ENCODE measurements around the gene RHPN2.
"Not testable (repeated sequence)": the region's sequence is repeated elsewhere in the genome, so short reads cannot be mapped to it uniquely, and the experiment has no call there.

The RHPN2 gene

DNA sequence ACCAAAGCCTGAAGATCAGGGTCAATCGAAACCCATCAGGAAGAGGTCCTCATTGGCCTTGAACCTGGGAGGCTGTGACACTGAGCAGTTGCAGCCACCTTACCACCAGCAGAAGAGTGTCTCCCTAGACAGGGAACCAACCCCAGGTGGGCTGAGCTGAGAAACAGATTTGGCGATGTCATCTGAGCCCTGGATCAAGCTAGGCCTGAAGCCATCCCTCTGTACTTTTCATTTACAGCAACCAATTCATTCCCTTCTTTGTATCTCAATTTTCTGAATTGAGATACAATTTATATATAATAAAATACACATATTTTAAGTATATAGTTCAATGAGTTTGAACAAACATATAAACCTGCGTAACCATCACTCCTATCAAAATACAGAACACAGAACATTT lies 14.6 kb downstream of the RHPN2 start:
- H3K4me1 ChIP-seq (ENCODE audit: control insufficient read depth, insufficient read depth, low read length) = peaks cover under 1% of the 10 kb centered on the region
- WGBS, 2 experiments = 91 to 96% methylated on average over 2 of the region's 3 CpGs
- no peak overlapping the region for H3K4me3 ChIP-seq (ENCODE audit: insufficient read depth, low read depth, low read length)
- no peaks in the 10 kb centered on the region for H3K36me3 ChIP-seq (ENCODE audit: control insufficient read depth, insufficient read depth, low read length)
- H3K27ac ChIP-seq (ENCODE audit: insufficient read depth, low read depth, low read length, poor library complexity, severe bottlenecking) = no peak overlapping the region
- no peaks in the 10 kb centered on the region for H3K27me3 ChIP-seq (ENCODE audit: control insufficient read depth, insufficient read depth, low read length, poor library complexity, severe bottlenecking)
- H3K9me3 ChIP-seq (ENCODE audit: control insufficient read depth, low read length) = no peaks in the 10 kb centered on the region

DNA sequence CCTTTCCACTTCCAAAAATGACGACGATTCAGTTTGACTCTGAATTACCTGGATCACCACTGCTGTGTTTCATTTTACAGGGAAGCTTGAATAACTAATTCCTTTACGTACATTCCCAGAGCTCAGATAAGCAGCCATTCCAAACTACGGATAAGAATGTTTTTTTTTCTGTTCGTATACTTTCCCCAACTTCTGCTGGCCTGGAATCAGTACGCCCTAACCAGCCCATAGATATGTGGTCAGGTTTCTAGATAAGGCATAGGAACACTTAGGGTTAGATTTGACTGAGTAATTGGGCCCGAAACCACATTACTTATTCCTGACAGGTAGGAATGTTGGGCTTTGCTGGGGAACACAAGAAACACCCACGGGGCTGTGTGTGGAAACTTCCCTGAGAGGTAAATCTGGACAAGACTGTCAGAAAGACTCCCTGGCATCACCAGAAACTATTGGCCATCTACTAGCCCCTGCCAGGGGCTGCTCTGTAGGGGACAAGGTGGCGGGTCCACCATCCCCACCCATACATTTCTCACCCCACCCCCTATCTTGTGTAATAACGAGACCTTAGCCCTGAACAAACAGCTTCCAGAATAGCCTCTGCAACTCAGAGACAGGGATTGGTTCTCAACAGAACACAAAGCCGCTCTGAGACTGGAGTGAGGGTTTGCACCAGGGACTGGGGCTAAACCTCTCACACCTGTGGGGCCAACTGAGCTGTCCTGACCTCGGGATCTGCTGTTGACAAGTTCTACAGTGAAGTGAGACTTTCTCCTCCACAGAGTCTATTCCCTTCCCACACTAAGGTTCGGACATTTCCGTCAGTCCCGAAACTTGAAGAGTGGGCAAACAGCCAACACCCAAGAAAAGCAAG lies 15.6 kb downstream of the RHPN2 start:
- Histone ChIP-seq H3K36me3 (ENCODE audit: control insufficient read depth, insufficient read depth, low read length) (no peaks in the 10 kb centered on the region), H3K4me1 (ENCODE audit: control insufficient read depth, insufficient read depth, low read length) (no peaks in the 10 kb centered on the region), H3K27me3 (ENCODE audit: control insufficient read depth, insufficient read depth, low read length, poor library complexity, severe bottlenecking) (no peaks in the 10 kb centered on the region), H3K27ac (ENCODE audit: insufficient read depth, low read depth, low read length, poor library complexity, severe bottlenecking) (no peak overlapping the region), H3K9me3 (ENCODE audit: control insufficient read depth, low read length) (no peaks in the 10 kb centered on the region), H3K4me3 (ENCODE audit: insufficient read depth, low read depth, low read length) (no peak overlapping the region)
- 91 to 94% methylated on average over 15 of the region's 15 CpGs for WGBS, 2 experiments

DNA sequence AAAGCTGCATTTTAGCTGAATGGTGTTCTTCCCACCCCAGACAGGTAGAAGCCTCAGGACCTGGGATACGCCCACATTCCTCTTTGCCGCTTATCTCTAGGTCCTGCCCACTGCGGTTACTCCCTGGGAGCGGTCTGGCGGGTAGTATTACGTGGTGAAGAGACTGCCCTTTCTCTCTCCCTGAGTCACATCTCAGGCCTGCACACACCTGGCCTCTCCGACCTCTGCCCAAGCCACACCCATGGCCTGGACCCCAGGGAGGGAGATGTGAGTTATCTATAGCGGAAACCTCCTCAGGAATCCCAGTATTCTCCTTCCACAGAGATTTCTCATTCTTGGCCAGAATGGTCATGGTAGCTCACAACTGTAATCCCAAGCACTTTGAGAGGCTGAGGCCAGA lies 17.3 kb downstream of the RHPN2 start:
- H3K27ac ChIP-seq (ENCODE audit: insufficient read depth, low read depth, low read length, poor library complexity, severe bottlenecking) = no peak overlapping the region
- WGBS, 2 experiments = 83 to 84% methylated on average over 8 of the region's 8 CpGs

DNA sequence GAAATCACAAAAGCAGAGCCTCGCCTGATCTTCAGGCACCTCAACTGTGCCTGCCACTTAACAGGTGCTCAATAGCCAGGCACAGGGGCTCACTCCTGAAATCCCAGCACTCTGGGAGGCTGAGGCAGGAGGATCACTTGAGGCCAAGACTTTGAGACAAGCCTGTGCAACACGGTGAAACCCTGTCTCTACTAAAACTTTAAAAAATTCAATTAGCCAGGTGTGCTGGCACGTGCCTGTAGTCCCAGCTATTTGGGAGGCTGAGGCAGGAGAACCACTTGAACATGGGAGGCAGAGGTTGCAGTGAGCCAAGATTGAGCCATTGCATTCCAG lies 22.9 kb downstream of the RHPN2 start:
- not testable (repeated sequence) for H3K27me3 ChIP-seq (ENCODE audit: control insufficient read depth, insufficient read depth, low read length, poor library complexity, severe bottlenecking); H3K27ac ChIP-seq (ENCODE audit: insufficient read depth, low read depth, low read length, poor library complexity, severe bottlenecking); H3K9me3 ChIP-seq (ENCODE audit: control insufficient read depth, low read length); H3K4me3 ChIP-seq (ENCODE audit: insufficient read depth, low read depth, low read length); H3K36me3 ChIP-seq (ENCODE audit: control insufficient read depth, insufficient read depth, low read length); H3K4me1 ChIP-seq (ENCODE audit: control insufficient read depth, insufficient read depth, low read length)
- 91 to 93% methylated on average over 3 of the region's 3 CpGs for WGBS, 2 experiments

More for the DNA sequence above, 17.3 kb downstream of the RHPN2 start:
- Histone ChIP-seq H3K27me3 (ENCODE audit: control insufficient read depth, insufficient read depth, low read length, poor library complexity, severe bottlenecking) (no peaks in the 10 kb centered on the region), H3K4me1 (ENCODE audit: control insufficient read depth, insufficient read depth, low read length) (no peaks in the 10 kb centered on the region), H3K9me3 (ENCODE audit: control insufficient read depth, low read length) (no peaks in the 10 kb centered on the region), H3K4me3 (ENCODE audit: insufficient read depth, low read depth, low read length) (no peak overlapping the region), H3K36me3 (ENCODE audit: control insufficient read depth, insufficient read depth, low read length) (no peaks in the 10 kb centered on the region)

DNA sequence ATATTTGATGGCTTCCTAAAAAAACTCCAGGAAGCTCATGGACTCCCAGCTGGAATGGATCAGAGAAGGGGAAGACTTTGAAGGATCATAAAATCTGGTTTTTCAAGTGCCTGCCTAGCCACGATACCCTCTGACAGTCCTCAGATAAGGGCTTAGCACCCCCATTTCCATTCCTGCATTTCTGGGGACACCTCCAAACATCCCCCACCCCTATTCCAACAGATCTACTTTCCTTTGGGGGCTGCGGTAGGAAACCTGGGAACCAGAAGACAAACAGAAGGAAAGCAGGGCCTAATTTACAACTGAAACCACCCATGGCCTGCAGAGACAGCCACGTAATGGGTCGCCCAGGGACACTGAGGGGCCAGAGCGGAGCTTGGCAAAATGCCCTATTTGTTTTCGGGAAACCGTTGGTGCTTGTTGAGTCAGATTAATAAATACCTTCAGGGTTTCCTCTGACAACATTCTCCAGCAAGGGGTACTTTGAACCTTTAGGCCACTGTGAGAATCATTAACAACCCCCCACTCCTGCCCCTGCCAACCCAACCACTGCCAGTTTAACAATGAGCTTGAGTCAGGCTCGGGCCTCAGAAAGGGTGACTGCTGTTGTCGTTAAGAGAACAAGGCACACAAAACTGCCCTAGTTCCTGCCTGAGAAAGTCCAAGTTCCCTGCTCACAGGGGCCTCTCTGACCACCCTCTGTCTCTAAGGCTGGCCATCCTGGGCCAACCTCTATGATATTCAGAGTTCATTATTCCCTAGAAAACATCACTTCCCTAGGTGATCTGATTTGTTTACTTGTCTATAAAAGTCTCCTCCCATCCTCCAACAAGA lies 23.5 kb downstream of the RHPN2 start:
- Histone ChIP-seq H3K27ac (ENCODE audit: insufficient read depth, low read depth, low read length, poor library complexity, severe bottlenecking) (no peak overlapping the region), H3K36me3 (ENCODE audit: control insufficient read depth, insufficient read depth, low read length) (no peaks in the 10 kb centered on the region)
- 73% methylated on average over 9 of the region's 9 CpGs for WGBS, 2 experiments

DNA sequence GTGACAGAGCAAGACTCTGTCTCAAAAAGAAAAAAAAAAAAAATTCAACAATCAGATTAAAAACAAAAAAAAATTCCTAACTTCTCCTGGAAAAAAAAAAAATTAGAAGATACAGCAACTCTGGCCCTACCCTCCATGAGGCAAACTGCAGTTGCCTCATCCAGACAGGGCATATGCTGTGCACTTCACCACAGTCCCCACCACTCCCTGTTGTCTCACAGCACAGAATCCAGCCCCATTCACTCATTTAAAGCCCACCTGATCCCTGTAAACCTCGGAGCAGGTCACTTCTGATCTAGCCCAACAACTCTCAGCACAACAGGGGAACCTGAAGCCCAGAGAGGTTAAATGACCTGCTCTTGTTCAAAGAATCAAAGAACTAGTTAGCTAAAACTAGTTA lies 24.9 kb downstream of the RHPN2 start:
- H3K4me1 ChIP-seq (ENCODE audit: control insufficient read depth, insufficient read depth, low read length) = peaks cover 6% of the 10 kb centered on the region
- H3K36me3 ChIP-seq (ENCODE audit: control insufficient read depth, insufficient read depth, low read length) = no peaks in the 10 kb centered on the region
- no peaks in the 10 kb centered on the region for H3K27me3 ChIP-seq (ENCODE audit: control insufficient read depth, insufficient read depth, low read length, poor library complexity, severe bottlenecking)
- no peak overlapping the region for H3K27ac ChIP-seq (ENCODE audit: insufficient read depth, low read depth, low read length, poor library complexity, severe bottlenecking)
- H3K9me3 ChIP-seq (ENCODE audit: control insufficient read depth, low read length) = no peaks in the 10 kb centered on the region
- 97 to 98% methylated on average over 1 of the region's 1 CpG for WGBS, 2 experiments
- H3K4me3 ChIP-seq (ENCODE audit: insufficient read depth, low read depth, low read length) = no peak overlapping the region

More for the DNA sequence above, 23.5 kb downstream of the RHPN2 start:
- Histone ChIP-seq H3K27me3 (ENCODE audit: control insufficient read depth, insufficient read depth, low read length, poor library complexity, severe bottlenecking) (no peaks in the 10 kb centered on the region), H3K4me1 (ENCODE audit: control insufficient read depth, insufficient read depth, low read length) (peaks cover 6% of the 10 kb centered on the region), H3K9me3 (ENCODE audit: control insufficient read depth, low read length) (no peaks in the 10 kb centered on the region), H3K4me3 (ENCODE audit: insufficient read depth, low read depth, low read length) (no peak overlapping the region)

DNA sequence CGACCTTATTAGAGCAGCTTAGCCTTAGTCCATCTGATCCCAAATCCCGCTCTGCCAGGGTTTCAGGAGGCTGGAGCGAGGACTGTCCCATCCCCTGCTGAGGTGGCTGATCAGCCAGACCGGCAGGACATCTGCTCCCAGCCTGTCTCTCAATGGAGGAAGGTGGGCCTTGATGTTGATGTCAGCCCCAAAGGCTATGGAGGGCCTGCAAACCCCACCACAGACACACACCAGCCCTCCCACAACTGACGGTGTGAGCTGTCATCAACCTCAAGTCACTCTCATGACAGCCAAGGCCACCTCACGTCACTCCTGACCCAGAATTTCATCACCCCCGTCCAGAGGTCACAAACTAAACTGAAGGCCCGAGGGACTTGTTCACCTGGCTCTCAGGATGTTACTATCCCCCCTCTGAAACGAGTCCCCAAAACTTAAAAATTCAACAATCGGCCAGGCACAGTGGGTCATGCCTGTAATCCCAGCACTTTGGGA lies 25.5 kb downstream of the RHPN2 start:
- Histone ChIP-seq H3K9me3 (ENCODE audit: control insufficient read depth, low read length) (no peaks in the 10 kb centered on the region), H3K4me1 (ENCODE audit: control insufficient read depth, insufficient read depth, low read length) (peaks cover 6% of the 10 kb centered on the region), H3K36me3 (ENCODE audit: control insufficient read depth, insufficient read depth, low read length) (no peaks in the 10 kb centered on the region), H3K4me3 (ENCODE audit: insufficient read depth, low read depth, low read length) (no peak overlapping the region), H3K27ac (ENCODE audit: insufficient read depth, low read depth, low read length, poor library complexity, severe bottlenecking) (no peak overlapping the region), H3K27me3 (ENCODE audit: control insufficient read depth, insufficient read depth, low read length, poor library complexity, severe bottlenecking) (no peaks in the 10 kb centered on the region)
- 77 to 81% methylated on average over 10 of the region's 10 CpGs for WGBS, 2 experiments

DNA sequence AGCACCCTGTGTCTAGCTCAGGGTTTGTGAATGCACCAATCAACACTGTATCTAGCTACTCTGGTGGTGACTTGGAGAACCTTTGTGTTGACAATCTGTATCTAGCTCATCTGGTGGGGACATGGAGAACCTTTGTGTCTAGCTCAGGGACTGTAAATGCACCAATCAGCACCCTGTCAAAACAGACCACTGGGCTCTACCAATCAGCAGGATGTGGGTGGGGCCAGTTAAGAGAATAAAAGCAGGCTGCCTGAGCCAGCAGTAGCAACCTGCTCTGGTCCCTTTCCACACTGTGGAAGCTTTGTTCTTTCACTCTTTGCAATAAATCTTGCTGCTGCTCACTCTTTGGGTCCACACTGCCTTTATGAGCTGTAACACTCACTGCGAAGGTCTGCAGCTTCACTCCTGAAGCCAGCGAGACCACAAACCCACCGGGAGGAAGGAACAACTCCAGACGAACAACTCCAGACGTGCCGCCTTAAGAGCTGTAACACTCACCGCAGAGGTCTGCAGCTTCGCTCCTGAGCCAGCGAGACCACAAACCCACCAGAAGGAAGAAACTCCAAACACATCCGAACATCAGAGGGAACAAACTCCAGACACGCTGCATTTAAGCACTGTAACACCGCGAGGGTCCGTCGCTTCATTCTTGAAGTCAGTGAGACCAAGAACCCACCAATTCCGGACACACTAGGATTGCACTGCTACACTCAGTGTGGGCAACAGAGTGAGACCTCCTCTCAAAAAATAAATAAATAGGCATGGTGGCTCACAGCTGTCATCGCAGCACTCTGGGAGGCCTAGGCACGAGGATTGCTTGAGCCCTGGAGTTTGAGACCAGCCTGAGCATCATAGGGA lies 27.3 kb downstream of the RHPN2 start:
- not testable (repeated sequence) for H3K4me3 ChIP-seq (ENCODE audit: insufficient read depth, low read depth, low read length); H3K27me3 ChIP-seq (ENCODE audit: control insufficient read depth, insufficient read depth, low read length, poor library complexity, severe bottlenecking); H3K27ac ChIP-seq (ENCODE audit: insufficient read depth, low read depth, low read length, poor library complexity, severe bottlenecking); H3K36me3 ChIP-seq (ENCODE audit: control insufficient read depth, insufficient read depth, low read length); H3K4me1 ChIP-seq (ENCODE audit: control insufficient read depth, insufficient read depth, low read length); H3K9me3 ChIP-seq (ENCODE audit: control insufficient read depth, low read length)
- WGBS, 2 experiments = 95 to 97% methylated on average over 18 of the region's 18 CpGs

DNA sequence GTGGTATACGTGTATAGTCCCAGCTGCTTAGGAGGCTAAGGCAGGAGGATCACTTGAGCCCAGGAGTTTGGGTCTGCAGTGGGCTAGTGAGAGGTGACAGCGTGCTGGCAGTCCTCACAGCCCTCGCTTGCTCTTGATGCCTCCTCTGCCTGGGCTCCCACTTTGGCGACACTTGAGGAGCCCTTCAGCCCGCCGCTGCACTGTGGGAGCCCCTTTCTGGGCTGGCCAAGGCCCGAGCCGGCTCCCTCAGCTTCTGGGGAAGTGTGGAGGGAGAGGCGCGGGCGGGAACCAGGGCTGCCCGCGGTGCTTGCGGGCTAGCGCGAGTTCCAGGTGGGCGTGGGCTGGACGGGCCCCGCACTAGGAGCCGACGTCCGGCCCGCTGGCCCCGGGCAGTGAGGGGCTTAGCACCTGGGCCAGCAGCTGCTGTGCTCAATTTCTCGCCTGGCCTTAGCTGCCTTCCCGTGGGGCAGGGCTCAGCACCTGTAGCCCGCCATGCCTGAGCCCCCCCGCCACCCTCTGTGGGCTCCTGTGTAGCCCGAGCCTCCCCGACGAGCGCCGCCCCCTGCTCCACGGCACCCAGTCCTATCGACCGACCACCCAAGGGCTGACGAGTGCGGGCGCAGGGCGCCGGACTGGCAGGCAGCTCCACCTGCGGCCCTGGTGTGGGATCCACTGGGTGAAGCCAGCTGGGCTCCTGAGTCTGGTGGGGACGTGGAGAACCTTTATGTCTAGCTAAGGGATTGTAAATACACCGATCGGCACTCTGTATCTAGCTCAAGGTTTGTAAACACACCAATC lies 28.1 kb downstream of the RHPN2 start:
- H3K4me1 ChIP-seq (ENCODE audit: control insufficient read depth, insufficient read depth, low read length); H3K27me3 ChIP-seq (ENCODE audit: control insufficient read depth, insufficient read depth, low read length, poor library complexity, severe bottlenecking); H3K36me3 ChIP-seq (ENCODE audit: control insufficient read depth, insufficient read depth, low read length); H3K9me3 ChIP-seq (ENCODE audit: control insufficient read depth, low read length); H3K27ac ChIP-seq (ENCODE audit: insufficient read depth, low read depth, low read length, poor library complexity, severe bottlenecking); H3K4me3 ChIP-seq (ENCODE audit: insufficient read depth, low read depth, low read length): not testable (repeated sequence)
- WGBS, 2 experiments = 94 to 96% methylated on average over 45 of the region's 45 CpGs

Data from ectodermal cell (in vitro differentiated cells).